Right lobe of liver (tissue), 4 donors: ENCODE measurements around the gene MEPE.

ENCODE experiments used
- POLR2A ChIP-seq: fragments of 450-650 bp; IDR thresholded peaks from one replicate; pipeline ENCODE4 v1.6.1; 2017; ENCODE audit warnings: antibody characterized with exemption, mild to moderate bottlenecking
- TF ChIP-seq, protein P1 (sequence below), 4 donors: fragments of 200-600 bp in 3 of 4; fragments of 450-650 bp in 1 of 4; IDR thresholded peaks; one replicate each; pipeline versions ENCODE4 v1.5.1 to v1.8.0; 2016 to 2022; ENCODE audit warnings: antibody characterized with exemption in 4 of 4, mild to moderate bottlenecking in 2 of 4
- donor health status: DM: no; HTN: no; CAD: no.
- donor health status: DM: no; HTN: no; CAD: no.
- donor health status: DM: no; HTN: yes; CAD: no.

GRCh38 chr4:87862236-87862635 lies 29.5 kb downstream of the MEPE start:
- TF ChIP-seq, protein P1, sequence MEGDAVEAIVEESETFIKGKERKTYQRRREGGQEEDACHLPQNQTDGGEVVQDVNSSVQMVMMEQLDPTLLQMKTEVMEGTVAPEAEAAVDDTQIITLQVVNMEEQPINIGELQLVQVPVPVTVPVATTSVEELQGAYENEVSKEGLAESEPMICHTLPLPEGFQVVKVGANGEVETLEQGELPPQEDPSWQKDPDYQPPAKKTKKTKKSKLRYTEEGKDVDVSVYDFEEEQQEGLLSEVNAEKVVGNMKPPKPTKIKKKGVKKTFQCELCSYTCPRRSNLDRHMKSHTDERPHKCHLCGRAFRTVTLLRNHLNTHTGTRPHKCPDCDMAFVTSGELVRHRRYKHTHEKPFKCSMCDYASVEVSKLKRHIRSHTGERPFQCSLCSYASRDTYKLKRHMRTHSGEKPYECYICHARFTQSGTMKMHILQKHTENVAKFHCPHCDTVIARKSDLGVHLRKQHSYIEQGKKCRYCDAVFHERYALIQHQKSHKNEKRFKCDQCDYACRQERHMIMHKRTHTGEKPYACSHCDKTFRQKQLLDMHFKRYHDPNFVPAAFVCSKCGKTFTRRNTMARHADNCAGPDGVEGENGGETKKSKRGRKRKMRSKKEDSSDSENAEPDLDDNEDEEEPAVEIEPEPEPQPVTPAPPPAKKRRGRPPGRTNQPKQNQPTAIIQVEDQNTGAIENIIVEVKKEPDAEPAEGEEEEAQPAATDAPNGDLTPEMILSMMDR (IDR thresholded peaks at IDR 0.05): no peak
- TF ChIP-seq POLR2A: no peak
